Peyer's patch (tissue), 4 donors: ENCODE results near the gene HAGHL.

Experiments
- CTCF ChIP-seq, 6 experiments: fragments of 450-650 bp in 4 of 6; fragments of 200-600 bp in 2 of 6; sonication (generic) in 1 of 6; IDR thresholded peaks; one replicate each; pipeline ENCODE4 v1.5.1; 2017 to 2019; ENCODE audit warnings: antibody characterized with exemption in 6 of 6, mild to moderate bottlenecking in 3 of 6, moderate library complexity in 1 of 6
- POLR2A ChIP-seq, 2 donors: fragments of 450-650 bp; IDR thresholded peaks; one replicate each; pipeline ENCODE4 v1.5.1; 2017; ENCODE audit warnings: antibody characterized with exemption in 2 of 2, mild to moderate bottlenecking in 2 of 2, moderate library complexity in 2 of 2

GRCh38 chr16:766008-766819, 39.3 kb downstream of the HAGHL start:
- TF ChIP-seq CTCF (IDR thresholded peaks at IDR 0.05) (no peak), POLR2A (IDR thresholded peaks at IDR 0.05) (no peak)
